HepG2 (cell line): ENCODE data around the gene BMP2K. TPM values are rescaled to one million over a fixed set of nuclear protein-coding genes. Genes with fewer than 3 reads are reported as not detected.

ENCODE experiments used
- ATAC-seq: fragments of 200-7000 bp; cut with Tn5 transposase; 3 replicates; pipeline ENCODE4 v1.9.1; 2020; ENCODE audit warnings: mild to moderate bottlenecking, moderate library complexity
- BruUV-seq: library from RNA; stranded (reverse); fragments of 400-500 nt; replicated peaks from 2 replicates; lab custom pipeline; 2021; lab: Mats Ljungman, UMichigan
- CTCF ChIA-PET: fragments of 300-600 bp; formaldehyde crosslinking; extraction: SDS; loops from one replicate; lab custom pipeline; 2021; ENCODE audit warnings: low total read pairs, inconsistent platforms, low intra/inter-chr PET ratio; lab: Yijun Ruan, JAX
- POLR2A ChIA-PET: fragments of 350-600 bp; sonication (Branson Sonifier 250); formaldehyde crosslinking; loops from one replicate; lab custom pipeline; 2020; ENCODE audit warnings: antibody characterized with exemption, inconsistent platforms; lab: Yijun Ruan, JAX
- DNase-seq: peaks from one replicate; pipeline ENCODE4 v3.0.0-alpha.2; 2015; ENCODE audit warnings: low spot score
- FAIRE-seq: peaks from 3 replicates; lab custom pipeline; 2011; peaks lifted over from hg19 to GRCh38; lab: Jason Lieb, UNC
- H2AFZ ChIP-seq: one replicate; pipeline ENCODE4 v1.6.1; 2011; ENCODE audit warnings: low read length, inconsistent platforms
- H3K27ac ChIP-seq: fragments of 300-600 bp; 3 replicates; pipeline ENCODE4 v1.8.0; 2011; ENCODE audit warnings: mixed run types, mild to moderate bottlenecking, mixed read lengths, low read length, inconsistent platforms; ENCODE audit not compliant: insufficient read depth; ENCODE audit errors: extremely low read length
- H3K27me3 ChIP-seq, 2 experiments: fragments of 200-600 bp in 1 of 2; 2 replicates in 1 of 2; 3 replicates in 1 of 2; pipeline versions ENCODE4 v1.6.0 to v1.8.0; 2011; ENCODE audit warnings: low read length in 2 of 2, mild to moderate bottlenecking in 2 of 2, moderate library complexity in 2 of 2, inconsistent platforms in 1 of 2; ENCODE audit not compliant: insufficient read depth in 2 of 2, control insufficient read depth in 1 of 2
- H3K36me3 ChIP-seq, 2 experiments: fragments of 200-600 bp in 1 of 2; replicated peaks in 1 of 2; 2 replicates in 1 of 2; 3 replicates in 1 of 2; pipeline versions ENCODE4 v1.5.1 to v1.8.0; 2011; ENCODE audit warnings: low read length in 2 of 2, inconsistent platforms in 1 of 2; ENCODE audit not compliant: insufficient read depth in 2 of 2, control insufficient read depth in 1 of 2
- H3K4me1 ChIP-seq: 2 replicates; pipeline ENCODE4 v1.5.1; 2012; ENCODE audit warnings: low read length, inconsistent platforms; ENCODE audit not compliant: insufficient read depth
- H3K4me2 ChIP-seq: 2 replicates; pipeline ENCODE4 v1.6.0; 2011; ENCODE audit warnings: low read depth, low read length, inconsistent platforms
- H3K4me3 ChIP-seq, 3 experiments: fragments of 200-600 bp in 1 of 3; sonication (generic), shearing (Covaris generic) in 1 of 3; replicated peaks in 1 of 3; 2 replicates each; pipeline ENCODE4 v1.5.1; 2011 to 2016; ENCODE audit warnings: low read length in 3 of 3, inconsistent platforms in 2 of 3, low read depth in 2 of 3, mild to moderate bottlenecking in 2 of 3, control low read depth in 1 of 3, mixed read lengths in 1 of 3; ENCODE audit not compliant: insufficient read depth in 1 of 3
- H3K79me2 ChIP-seq: one replicate; pipeline ENCODE4 v1.6.1; 2011; ENCODE audit warnings: low read length, inconsistent platforms; ENCODE audit not compliant: insufficient read depth
- H3K9ac ChIP-seq: 2 replicates; pipeline ENCODE4 v1.6.0; 2011; ENCODE audit warnings: mild to moderate bottlenecking, low read depth, low read length, inconsistent platforms; ENCODE audit not compliant: insufficient read depth
- H3K9me3 ChIP-seq: 2 replicates; pipeline ENCODE4 v1.5.1; 2012; ENCODE audit warnings: mild to moderate bottlenecking, low read length
- H4K20me1 ChIP-seq: 2 replicates; pipeline ENCODE4 v1.6.0; 2011; ENCODE audit warnings: inconsistent platforms, mild to moderate bottlenecking, low read length, moderate library complexity; ENCODE audit not compliant: insufficient read depth
- AGO1 ChIP-seq: fragments of 200-400 bp; formaldehyde crosslinking; IDR thresholded peaks from 2 replicates; pipeline ENCODE4 v1.6.1; 2017; ENCODE audit warnings: mild to moderate bottlenecking, low read depth, low read length, moderate library complexity; ENCODE audit not compliant: poor library complexity, severe bottlenecking
- BRD4 ChIP-seq: sonication (generic); formaldehyde crosslinking; IDR thresholded peaks from 2 replicates; pipeline ENCODE4 v1.4.0; 2020; ENCODE audit warnings: missing genetic modification reagents
- KLF16 ChIP-seq, 2 experiments: sonication (generic) in 1 of 2; formaldehyde crosslinking in 1 of 2; IDR thresholded peaks; 2 replicates each; pipeline versions ENCODE4 v1.6.1 to v1.8.0; 2016 to 2023; ENCODE audit warnings: missing genetic modification reagents in 2 of 2, missing compliant biosample characterization in 1 of 2
- RBAK ChIP-seq: sonication (generic); formaldehyde crosslinking; IDR thresholded peaks from 2 replicates; pipeline ENCODE4 v1.5.1; 2020; ENCODE audit warnings: mild to moderate bottlenecking, missing genetic modification reagents
- TFAP4 ChIP-seq: sonication (generic); IDR thresholded peaks from 2 replicates; pipeline ENCODE4 v1.6.1; 2016; ENCODE audit warnings: low read depth, borderline replicate concordance
- THAP7 ChIP-seq: sonication (generic); formaldehyde crosslinking; IDR thresholded peaks from 2 replicates; pipeline ENCODE4 v1.8.1; 2023; ENCODE audit warnings: mild to moderate bottlenecking, missing genetic modification reagents
- ZNF275 ChIP-seq: sonication (generic); formaldehyde crosslinking; IDR thresholded peaks from 2 replicates; pipeline ENCODE4 v1.8.0; 2022; ENCODE audit warnings: missing genetic modification reagents, mild to moderate bottlenecking, inconsistent platforms, borderline replicate concordance
- ZNF333 ChIP-seq: sonication (generic); formaldehyde crosslinking; IDR thresholded peaks from 2 replicates; pipeline ENCODE4 v1.4.0; 2020; ENCODE audit warnings: mild to moderate bottlenecking, missing genetic modification reagents, borderline replicate concordance
- ZNF414 ChIP-seq: sonication (generic); formaldehyde crosslinking; IDR thresholded peaks from 2 replicates; pipeline ENCODE4 v1.5.0; 2020; ENCODE audit warnings: missing genetic modification reagents
- ZNF44 ChIP-seq: sonication (generic); formaldehyde crosslinking; IDR thresholded peaks from 2 replicates; pipeline ENCODE4 v1.5.1; 2020; ENCODE audit warnings: mild to moderate bottlenecking, missing genetic modification reagents
- ZNF501 ChIP-seq: sonication (generic); formaldehyde crosslinking; IDR thresholded peaks from 2 replicates; pipeline ENCODE4 v1.5.1; 2020; ENCODE audit warnings: mild to moderate bottlenecking, moderate library complexity, missing genetic modification reagents
- ZNF598 ChIP-seq: sonication (generic); formaldehyde crosslinking; IDR thresholded peaks from 2 replicates; pipeline ENCODE4 v1.5.1; 2020; ENCODE audit warnings: mild to moderate bottlenecking, missing genetic modification reagents, borderline replicate concordance
- WGBS: methylation state at CpG from one replicate; pipeline ENCODE4 v1.1.6; 2017; ENCODE audit warnings: low lambda C conversion rate; 5-methylcytosine and 5-hydroxymethylcytosine counted together
- in situ Hi-C: cut with HindIII; loops from 2 replicates; pipeline ENCODE4 v1.10.0; 2017; ENCODE audit warnings: low pct_unique_long_range_greater_than_20kb; ENCODE audit not compliant: extremely low pct_ligation_motif_present
- intact Hi-C: fragments of 100-400 bp; cut with micrococcal nuclease; formaldehyde crosslinking; loops from one replicate; pipeline ENCODE4 v1.10.0; 2022; ENCODE audit not compliant: unreplicated experiment
- polyA plus RNA-seq, 8 experiments: library from polyadenylated mRNA; depleted of rRNA in 3 of 8; stranded (reverse) in 7 of 8; unstranded in 1 of 8; fragments of >200 nt; fragmentation: Illumina TruSeq in 4 of 8; extraction: Trizol in 4 of 8; gene quantifications; 2 replicates each; pipeline versions ENCODE4 v1.2.1 to v1.2.3, GENCODE V29; 2011 to 2016; ENCODE audit warnings: low read depth in 4 of 8, missing spikeins in 1 of 8, mixed read lengths in 1 of 8; ENCODE audit not compliant: insufficient read depth in 1 of 8
- total RNA-seq, 5 experiments: library from RNA; depleted of rRNA; stranded (reverse); fragments of >200 nt; fragmentation: Illumina TruSeq; extraction: Trizol; gene quantifications; 2 replicates each; pipeline ENCODE4 v1.2.3, GENCODE V29; 2016; ENCODE audit warnings: low read depth in 1 of 5
- TF ChIP-seq, protein P1 (sequence below): IDR thresholded peaks from 2 replicates; pipeline ENCODE4 v1.6.1; 2012; ENCODE audit warnings: low read length, improper control_type of control experiment
- TF ChIP-seq, protein P2 (sequence below): sonication (generic); formaldehyde crosslinking; IDR thresholded peaks from 2 replicates; pipeline ENCODE4 v1.5.0; 2020; ENCODE audit warnings: missing genetic modification reagents

BMP2K gene
- total and polyA plus RNA-seq, 2 of the 13 experiments (the other 11 are each of a cell fraction or from before 2014, with no cell fraction given), result 8.6 to 15.2 TPM

- DNase-seq (no peak), ATAC-seq (no peak), FAIRE-seq (no peak)
- Histone ChIP-seq H2AFZ (no peak overlapping the region), H3K9ac (no peak overlapping the region), H3K36me3 (no peaks in the 10 kb centered on the region), H3K4me2 (no peak overlapping the region), H3K9me3 (no peaks in the 10 kb centered on the region), H3K79me2 (no peaks in the 10 kb centered on the region), H4K20me1 (no peaks in the 10 kb centered on the region), H3K27ac (no peak overlapping the region), H3K4me1 (no peaks in the 10 kb centered on the region), H3K4me3 (no peak overlapping the region), H3K27me3 (no peaks in the 10 kb centered on the region)
- CTCF ChIA-PET, result no interaction called here
- intact Hi-C loops (no loop called here), in situ Hi-C loops (no loop called here)
- TF ChIP-seq ZNF414 (CRISPR knock-in tag), result no peak
- no peak for TF ChIP-seq BRD4
- TF ChIP-seq AGO1, result no peak
- TF ChIP-seq ZNF44 (CRISPR knock-in tag), result no peak
- TF ChIP-seq TFAP4, result no peak
- TF ChIP-seq KLF16 (CRISPR knock-in tag; IDR thresholded peaks at IDR 0.05), result no peak
- TF ChIP-seq, protein P1, sequence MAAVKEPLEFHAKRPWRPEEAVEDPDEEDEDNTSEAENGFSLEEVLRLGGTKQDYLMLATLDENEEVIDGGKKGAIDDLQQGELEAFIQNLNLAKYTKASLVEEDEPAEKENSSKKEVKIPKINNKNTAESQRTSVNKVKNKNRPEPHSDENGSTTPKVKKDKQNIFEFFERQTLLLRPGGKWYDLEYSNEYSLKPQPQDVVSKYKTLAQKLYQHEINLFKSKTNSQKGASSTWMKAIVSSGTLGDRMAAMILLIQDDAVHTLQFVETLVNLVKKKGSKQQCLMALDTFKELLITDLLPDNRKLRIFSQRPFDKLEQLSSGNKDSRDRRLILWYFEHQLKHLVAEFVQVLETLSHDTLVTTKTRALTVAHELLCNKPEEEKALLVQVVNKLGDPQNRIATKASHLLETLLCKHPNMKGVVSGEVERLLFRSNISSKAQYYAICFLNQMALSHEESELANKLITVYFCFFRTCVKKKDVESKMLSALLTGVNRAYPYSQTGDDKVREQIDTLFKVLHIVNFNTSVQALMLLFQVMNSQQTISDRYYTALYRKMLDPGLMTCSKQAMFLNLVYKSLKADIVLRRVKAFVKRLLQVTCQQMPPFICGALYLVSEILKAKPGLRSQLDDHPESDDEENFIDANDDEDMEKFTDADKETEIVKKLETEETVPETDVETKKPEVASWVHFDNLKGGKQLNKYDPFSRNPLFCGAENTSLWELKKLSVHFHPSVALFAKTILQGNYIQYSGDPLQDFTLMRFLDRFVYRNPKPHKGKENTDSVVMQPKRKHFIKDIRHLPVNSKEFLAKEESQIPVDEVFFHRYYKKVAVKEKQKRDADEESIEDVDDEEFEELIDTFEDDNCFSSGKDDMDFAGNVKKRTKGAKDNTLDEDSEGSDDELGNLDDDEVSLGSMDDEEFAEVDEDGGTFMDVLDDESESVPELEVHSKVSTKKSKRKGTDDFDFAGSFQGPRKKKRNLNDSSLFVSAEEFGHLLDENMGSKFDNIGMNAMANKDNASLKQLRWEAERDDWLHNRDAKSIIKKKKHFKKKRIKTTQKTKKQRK, result no peak
- TF ChIP-seq THAP7, result no peak
- no peak for TF ChIP-seq RBAK (CRISPR knock-in tag)
- TF ChIP-seq ZNF501 (CRISPR knock-in tag), result no peak
- TF ChIP-seq, protein P2, sequence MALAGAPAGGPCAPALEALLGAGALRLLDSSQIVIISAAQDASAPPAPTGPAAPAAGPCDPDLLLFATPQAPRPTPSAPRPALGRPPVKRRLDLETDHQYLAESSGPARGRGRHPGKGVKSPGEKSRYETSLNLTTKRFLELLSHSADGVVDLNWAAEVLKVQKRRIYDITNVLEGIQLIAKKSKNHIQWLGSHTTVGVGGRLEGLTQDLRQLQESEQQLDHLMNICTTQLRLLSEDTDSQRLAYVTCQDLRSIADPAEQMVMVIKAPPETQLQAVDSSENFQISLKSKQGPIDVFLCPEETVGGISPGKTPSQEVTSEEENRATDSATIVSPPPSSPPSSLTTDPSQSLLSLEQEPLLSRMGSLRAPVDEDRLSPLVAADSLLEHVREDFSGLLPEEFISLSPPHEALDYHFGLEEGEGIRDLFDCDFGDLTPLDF (CRISPR knock-in tag), result no peak
- no peak for TF ChIP-seq ZNF275 (CRISPR knock-in tag)
- no peak for TF ChIP-seq ZNF333 (CRISPR knock-in tag)
- no peak for TF ChIP-seq ZNF598
- WGBS, result 80% methylated on average over 2 of the region's 2 CpGs
- no TSS peak for BruUV-seq
- POLR2A ChIA-PET, result no interaction called here
Measured at GRCh38 chr4:78901882-78902281, 125.7 kb downstream of the BMP2K start.
